ENCODE results near the gene GLCE.

GRCh38 chr15:69299451-69299886 lies 139.0 kb downstream of the GLCE start:
- TF ChIP-seq GATA2 (IDR thresholded peaks at IDR 0.05; ENCODE audit: low read depth, low read length): no peak
- no peak for TF ChIP-seq GATA3 (IDR thresholded peaks at IDR 0.05; ENCODE audit: low read depth, low read length)

Measured in SH-SY5Y (cell line).